Mesodermal cell (in vitro differentiated cells): Measurements from ENCODE around the gene NRK.
A peak's percentile ranks its signal among the peaks of the same experiment; 100 is the strongest.
"Not testable (repeated sequence)": the region's sequence is repeated elsewhere in the genome, so short reads cannot be mapped to it uniquely, and the experiment has no call there.

Source experiments
- H3K27ac ChIP-seq: 2 replicates; pipeline ENCODE4 v1.7.0; 2013; ENCODE audit warnings: mild to moderate bottlenecking, low read depth, low read length, moderate library complexity; ENCODE audit not compliant: severe bottlenecking
- H3K36me3 ChIP-seq: 2 replicates; pipeline ENCODE4 v1.7.1; 2013; ENCODE audit warnings: mild to moderate bottlenecking, low read length, moderate library complexity; ENCODE audit not compliant: control insufficient read depth, insufficient read depth
- H3K4me1 ChIP-seq: one replicate; pipeline ENCODE4 v1.7.1; 2013; ENCODE audit warnings: mild to moderate bottlenecking, low read length; ENCODE audit not compliant: insufficient read depth, control insufficient read depth, poor library complexity, severe bottlenecking
- H3K4me3 ChIP-seq: 2 replicates; pipeline ENCODE4 v1.7.0; 2013; ENCODE audit warnings: low read length, control low read depth, mild to moderate bottlenecking; ENCODE audit not compliant: insufficient read depth, poor library complexity, severe bottlenecking; ENCODE audit errors: extremely low read depth
- H3K9me3 ChIP-seq: 2 replicates; pipeline ENCODE4 v1.7.1; 2013; ENCODE audit warnings: mild to moderate bottlenecking, low read length, moderate library complexity; ENCODE audit not compliant: control insufficient read depth
- WGBS, 2 experiments: methylation state at CpG; one replicate each; pipeline ENCODE4 v1.1.5; 2013; ENCODE audit warnings: missing lambda C conversion rate in 2 of 2; ENCODE audit not compliant: insufficient coverage in 2 of 2; 5-methylcytosine and 5-hydroxymethylcytosine counted together

The NRK gene

GRCh38 chrX:105821471-105822121 lies 743 bp upstream of the NRK start:
- 0 to 5% methylated on average over 4 to 6 of the region's 28 CpGs for WGBS, 2 experiments

GRCh38 chrX:105823092-105823455 lies 735 bp downstream of the NRK start:
- 2 to 9% methylated on average over 7 to 9 of the region's 17 CpGs for WGBS, 2 experiments
- no peak overlapping the region for H3K27ac ChIP-seq
- no peaks in the 10 kb centered on the region for H3K4me1 ChIP-seq
- no peaks in the 10 kb centered on the region for H3K36me3 ChIP-seq
- H3K9me3 ChIP-seq: no peaks in the 10 kb centered on the region
- peak overlapping the region; percentile 36 for H3K4me3 ChIP-seq

More at GRCh38 chrX:105821471-105822121, 743 bp upstream of the NRK start:
- Histone ChIP-seq H3K9me3 (no peaks in the 10 kb centered on the region), H3K4me3 (peak overlapping the region; percentile 36), H3K27ac (peak overlapping the region; percentile 69), H3K4me1 (no peaks in the 10 kb centered on the region), H3K36me3 (no peaks in the 10 kb centered on the region)

- H3K27ac ChIP-seq: no peak overlapping the region
- no peak overlapping the region for H3K4me3 ChIP-seq
- H3K4me1 ChIP-seq: no peaks in the 10 kb centered on the region
- WGBS, 2 experiments: no CpG with 5 or more reads among the region's 1 CpG
- no peaks in the 10 kb centered on the region for H3K36me3 ChIP-seq
- no peaks in the 10 kb centered on the region for H3K9me3 ChIP-seq
Measured at GRCh38 chrX:105829011-105829410, 6.7 kb downstream of the NRK start.

GRCh38 chrX:105837232-105837631 lies 14.9 kb downstream of the NRK start:
- Histone ChIP-seq H3K4me1 (no peaks in the 10 kb centered on the region), H3K36me3 (no peaks in the 10 kb centered on the region), H3K27ac (no peak overlapping the region), H3K9me3 (no peaks in the 10 kb centered on the region), H3K4me3 (no peak overlapping the region)
- WGBS, 2 experiments: no CpG with 5 or more reads among the region's 2 CpGs

GRCh38 chrX:105845631-105846030 lies 23.3 kb downstream of the NRK start:
- no peaks in the 10 kb centered on the region for H3K9me3 ChIP-seq
- no peak overlapping the region for H3K27ac ChIP-seq
- no peaks in the 10 kb centered on the region for H3K4me1 ChIP-seq
- WGBS, 2 experiments: no CpG with 5 or more reads among the region's 2 CpGs
- no peaks in the 10 kb centered on the region for H3K36me3 ChIP-seq
- H3K4me3 ChIP-seq: no peak overlapping the region

GRCh38 chrX:105850100-105850499 lies 27.8 kb downstream of the NRK start:
- H3K4me3 ChIP-seq, H3K36me3 ChIP-seq, H3K4me1 ChIP-seq, H3K9me3 ChIP-seq, H3K27ac ChIP-seq: not testable (repeated sequence)
- WGBS, 2 experiments: 80 to 100% methylated on average over 1 of the region's 2 CpGs

- H3K4me3 ChIP-seq: no peak overlapping the region
- H3K4me1 ChIP-seq: no peaks in the 10 kb centered on the region
- H3K27ac ChIP-seq: no peak overlapping the region
- WGBS, 2 experiments: 60% methylated on average over 1 of the region's 3 CpGs; no CpG with 5 or more reads in 1 of the 2 experiments
- no peaks in the 10 kb centered on the region for H3K36me3 ChIP-seq
- no peaks in the 10 kb centered on the region for H3K9me3 ChIP-seq
Measured at GRCh38 chrX:105865709-105866108, 43.4 kb downstream of the NRK start.

GRCh38 chrX:105869701-105870100 lies 47.4 kb downstream of the NRK start:
- H3K36me3 ChIP-seq: no peaks in the 10 kb centered on the region
- H3K4me1 ChIP-seq: no peaks in the 10 kb centered on the region
- H3K27ac ChIP-seq: no peak overlapping the region
- no CpG with 5 or more reads among the region's 1 CpG for WGBS, 2 experiments
- H3K4me3 ChIP-seq: no peak overlapping the region
- H3K9me3 ChIP-seq: no peaks in the 10 kb centered on the region

GRCh38 chrX:105870445-105870844 lies 48.1 kb downstream of the NRK start:
- Histone ChIP-seq H3K4me1 (no peaks in the 10 kb centered on the region), H3K36me3 (no peaks in the 10 kb centered on the region), H3K9me3 (no peaks in the 10 kb centered on the region), H3K27ac (no peak overlapping the region), H3K4me3 (no peak overlapping the region)
- no CpG with 5 or more reads among the region's 3 CpGs for WGBS, 2 experiments

GRCh38 chrX:105872941-105873340 lies 50.6 kb downstream of the NRK start:
- no peak overlapping the region for H3K4me3 ChIP-seq
- no peaks in the 10 kb centered on the region for H3K9me3 ChIP-seq
- WGBS, 2 experiments: 78 to 83% methylated on average over 1 to 2 of the region's 7 CpGs
- no peaks in the 10 kb centered on the region for H3K4me1 ChIP-seq
- H3K36me3 ChIP-seq: no peaks in the 10 kb centered on the region
- no peak overlapping the region for H3K27ac ChIP-seq

GRCh38 chrX:105874790-105875189 lies 52.5 kb downstream of the NRK start:
- WGBS, 2 experiments: no CpG with 5 or more reads among the region's 1 CpG
- Histone ChIP-seq H3K4me1 (no peaks in the 10 kb centered on the region), H3K27ac (no peak overlapping the region), H3K36me3 (no peaks in the 10 kb centered on the region), H3K9me3 (no peaks in the 10 kb centered on the region), H3K4me3 (no peak overlapping the region)
